HuH-7 (cell line): ENCODE measurements around the gene CCSAP.

Source experiments
- DNase-seq: peaks from one replicate; pipeline ENCODE4 v3.0.0; 2011; ENCODE audit warnings: low spot score

Gene CCSAP

GRCh38 chr1:229286099-229286766 is 56.6 kb downstream of the CCSAP start:
- DNase-seq = no peak

GRCh38 chr1:229285440-229285839 is 57.4 kb downstream of the CCSAP start:
- DNase-seq = no peak

- DNase-seq = no peak
These were observed 58.0 kb downstream of the CCSAP start for GRCh38 chr1:229284887-229285286.

- DNase-seq = no peak
These were observed 59.6 kb downstream of the CCSAP start for GRCh38 chr1:229283183-229283611.

GRCh38 chr1:229282295-229282823 is 60.5 kb downstream of the CCSAP start:
- DNase-seq = no peak

GRCh38 chr1:229281339-229281926 is 61.4 kb downstream of the CCSAP start:
- no peak for DNase-seq

GRCh38 chr1:229280921-229281320 is 61.9 kb downstream of the CCSAP start:
- no peak for DNase-seq

- DNase-seq = no peak
These were observed 62.6 kb downstream of the CCSAP start for GRCh38 chr1:229280037-229280828.

GRCh38 chr1:229279242-229279641 is 63.6 kb downstream of the CCSAP start:
- no peak for DNase-seq

- DNase-seq = no peak
These were observed 64.6 kb downstream of the CCSAP start for GRCh38 chr1:229278120-229278741.

- DNase-seq = no peak
These were observed 67.8 kb downstream of the CCSAP start for GRCh38 chr1:229275005-229275404.

GRCh38 chr1:229273507-229274232 is 69.2 kb downstream of the CCSAP start:
- DNase-seq = peak; percentile 66

- DNase-seq = no peak
These were observed 70.4 kb downstream of the CCSAP start for GRCh38 chr1:229272164-229273158.

- DNase-seq = peak; percentile 25
These were observed 71.2 kb downstream of the CCSAP start for GRCh38 chr1:229271448-229272159.
